ENCODE data around the gene MARVELD1. TPM values are rescaled to one million over a fixed set of nuclear protein-coding genes. Genes with fewer than 3 reads are reported as not detected.

The MARVELD1 gene
- total and polyA plus RNA-seq, 2 experiments from 2014 or later, result 7.3 to 23.7 TPM

DNA sequence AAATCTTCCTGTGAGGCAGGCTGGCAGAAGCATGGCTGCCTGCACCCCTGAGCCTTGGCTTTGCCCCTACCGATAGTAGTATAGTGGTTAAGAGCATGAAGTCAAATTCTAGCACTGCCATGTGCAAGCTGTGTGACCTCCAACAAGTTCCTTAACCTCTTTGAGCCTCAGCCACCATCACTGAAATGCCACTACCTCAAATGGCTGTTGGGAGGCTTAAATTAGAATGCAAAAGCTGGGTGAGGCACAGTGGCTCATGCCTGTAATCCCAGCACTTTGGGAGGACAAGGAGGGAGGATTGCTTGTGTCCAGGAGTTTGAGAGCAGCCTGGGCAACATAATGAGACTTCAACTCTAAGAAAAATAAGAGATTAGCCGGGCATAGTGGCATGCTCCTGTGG, 49.9 kb downstream of the MARVELD1 start:
- TF ChIP-seq EZH2 (IDR thresholded peaks at IDR 0.05; ENCODE audit: low read depth, unreplicated experiment) (no peak), JUNB (IDR thresholded peaks at IDR 0.05; ENCODE audit: unreplicated experiment) (no peak), ZNF114 (CRISPR knock-in tag; IDR thresholded peaks at IDR 0.05) (no peak), STAT1 (IDR thresholded peaks at IDR 0.05; ENCODE audit: unreplicated experiment) (no peak), CREB1 (CRISPR knock-in tag; IDR thresholded peaks at IDR 0.05; ENCODE audit: low read depth) (no peak), NANOG (IDR thresholded peaks at IDR 0.05; ENCODE audit: borderline replicate concordance) (no peak), EZH2phosphoT487 (IDR thresholded peaks at IDR 0.05; ENCODE audit: unreplicated experiment) (no peak)
- TF ChIP-seq, protein P1, sequence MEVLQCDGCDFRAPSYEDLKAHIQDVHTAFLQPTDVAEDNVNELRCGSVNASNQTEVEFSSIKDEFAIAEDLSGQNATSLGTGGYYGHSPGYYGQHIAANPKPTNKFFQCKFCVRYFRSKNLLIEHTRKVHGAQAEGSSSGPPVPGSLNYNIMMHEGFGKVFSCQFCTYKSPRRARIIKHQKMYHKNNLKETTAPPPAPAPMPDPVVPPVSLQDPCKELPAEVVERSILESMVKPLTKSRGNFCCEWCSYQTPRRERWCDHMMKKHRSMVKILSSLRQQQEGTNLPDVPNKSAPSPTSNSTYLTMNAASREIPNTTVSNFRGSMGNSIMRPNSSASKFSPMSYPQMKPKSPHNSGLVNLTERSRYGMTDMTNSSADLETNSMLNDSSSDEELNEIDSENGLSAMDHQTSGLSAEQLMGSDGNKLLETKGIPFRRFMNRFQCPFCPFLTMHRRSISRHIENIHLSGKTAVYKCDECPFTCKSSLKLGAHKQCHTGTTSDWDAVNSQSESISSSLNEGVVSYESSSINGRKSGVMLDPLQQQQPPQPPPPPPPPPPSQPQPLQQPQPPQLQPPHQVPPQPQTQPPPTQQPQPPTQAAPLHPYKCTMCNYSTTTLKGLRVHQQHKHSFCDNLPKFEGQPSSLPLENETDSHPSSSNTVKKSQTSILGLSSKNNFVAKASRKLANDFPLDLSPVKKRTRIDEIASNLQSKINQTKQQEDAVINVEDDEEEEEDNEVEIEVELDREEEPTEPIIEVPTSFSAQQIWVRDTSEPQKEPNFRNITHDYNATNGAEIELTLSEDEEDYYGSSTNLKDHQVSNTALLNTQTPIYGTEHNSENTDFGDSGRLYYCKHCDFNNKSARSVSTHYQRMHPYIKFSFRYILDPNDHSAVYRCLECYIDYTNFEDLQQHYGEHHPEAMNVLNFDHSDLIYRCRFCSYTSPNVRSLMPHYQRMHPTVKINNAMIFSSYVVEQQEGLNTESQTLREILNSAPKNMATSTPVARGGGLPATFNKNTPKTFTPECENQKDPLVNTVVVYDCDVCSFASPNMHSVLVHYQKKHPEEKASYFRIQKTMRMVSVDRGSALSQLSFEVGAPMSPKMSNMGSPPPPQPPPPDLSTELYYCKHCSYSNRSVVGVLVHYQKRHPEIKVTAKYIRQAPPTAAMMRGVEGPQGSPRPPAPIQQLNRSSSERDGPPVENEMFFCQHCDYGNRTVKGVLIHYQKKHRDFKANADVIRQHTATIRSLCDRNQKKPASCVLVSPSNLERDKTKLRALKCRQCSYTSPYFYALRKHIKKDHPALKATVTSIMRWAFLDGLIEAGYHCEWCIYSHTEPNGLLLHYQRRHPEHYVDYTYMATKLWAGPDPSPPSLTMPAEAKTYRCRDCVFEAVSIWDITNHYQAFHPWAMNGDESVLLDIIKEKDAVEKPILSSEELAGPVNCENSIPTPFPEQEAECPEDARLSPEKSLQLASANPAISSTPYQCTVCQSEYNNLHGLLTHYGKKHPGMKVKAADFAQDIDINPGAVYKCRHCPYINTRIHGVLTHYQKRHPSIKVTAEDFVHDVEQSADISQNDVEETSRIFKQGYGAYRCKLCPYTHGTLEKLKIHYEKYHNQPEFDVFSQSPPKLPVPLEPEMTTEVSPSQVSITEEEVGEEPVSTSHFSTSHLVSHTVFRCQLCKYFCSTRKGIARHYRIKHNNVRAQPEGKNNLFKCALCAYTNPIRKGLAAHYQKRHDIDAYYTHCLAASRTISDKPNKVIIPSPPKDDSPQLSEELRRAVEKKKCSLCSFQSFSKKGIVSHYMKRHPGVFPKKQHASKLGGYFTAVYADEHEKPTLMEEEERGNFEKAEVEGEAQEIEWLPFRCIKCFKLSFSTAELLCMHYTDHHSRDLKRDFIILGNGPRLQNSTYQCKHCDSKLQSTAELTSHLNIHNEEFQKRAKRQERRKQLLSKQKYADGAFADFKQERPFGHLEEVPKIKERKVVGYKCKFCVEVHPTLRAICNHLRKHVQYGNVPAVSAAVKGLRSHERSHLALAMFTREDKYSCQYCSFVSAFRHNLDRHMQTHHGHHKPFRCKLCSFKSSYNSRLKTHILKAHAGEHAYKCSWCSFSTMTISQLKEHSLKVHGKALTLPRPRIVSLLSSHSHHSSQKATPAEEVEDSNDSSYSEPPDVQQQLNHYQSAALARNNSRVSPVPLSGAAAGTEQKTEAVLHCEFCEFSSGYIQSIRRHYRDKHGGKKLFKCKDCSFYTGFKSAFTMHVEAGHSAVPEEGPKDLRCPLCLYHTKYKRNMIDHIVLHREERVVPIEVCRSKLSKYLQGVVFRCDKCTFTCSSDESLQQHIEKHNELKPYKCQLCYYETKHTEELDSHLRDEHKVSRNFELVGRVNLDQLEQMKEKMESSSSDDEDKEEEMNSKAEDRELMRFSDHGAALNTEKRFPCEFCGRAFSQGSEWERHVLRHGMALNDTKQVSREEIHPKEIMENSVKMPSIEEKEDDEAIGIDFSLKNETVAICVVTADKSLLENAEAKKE (CRISPR knock-in tag; IDR thresholded peaks at IDR 0.05), result no peak
- TF ChIP-seq, protein P2, sequence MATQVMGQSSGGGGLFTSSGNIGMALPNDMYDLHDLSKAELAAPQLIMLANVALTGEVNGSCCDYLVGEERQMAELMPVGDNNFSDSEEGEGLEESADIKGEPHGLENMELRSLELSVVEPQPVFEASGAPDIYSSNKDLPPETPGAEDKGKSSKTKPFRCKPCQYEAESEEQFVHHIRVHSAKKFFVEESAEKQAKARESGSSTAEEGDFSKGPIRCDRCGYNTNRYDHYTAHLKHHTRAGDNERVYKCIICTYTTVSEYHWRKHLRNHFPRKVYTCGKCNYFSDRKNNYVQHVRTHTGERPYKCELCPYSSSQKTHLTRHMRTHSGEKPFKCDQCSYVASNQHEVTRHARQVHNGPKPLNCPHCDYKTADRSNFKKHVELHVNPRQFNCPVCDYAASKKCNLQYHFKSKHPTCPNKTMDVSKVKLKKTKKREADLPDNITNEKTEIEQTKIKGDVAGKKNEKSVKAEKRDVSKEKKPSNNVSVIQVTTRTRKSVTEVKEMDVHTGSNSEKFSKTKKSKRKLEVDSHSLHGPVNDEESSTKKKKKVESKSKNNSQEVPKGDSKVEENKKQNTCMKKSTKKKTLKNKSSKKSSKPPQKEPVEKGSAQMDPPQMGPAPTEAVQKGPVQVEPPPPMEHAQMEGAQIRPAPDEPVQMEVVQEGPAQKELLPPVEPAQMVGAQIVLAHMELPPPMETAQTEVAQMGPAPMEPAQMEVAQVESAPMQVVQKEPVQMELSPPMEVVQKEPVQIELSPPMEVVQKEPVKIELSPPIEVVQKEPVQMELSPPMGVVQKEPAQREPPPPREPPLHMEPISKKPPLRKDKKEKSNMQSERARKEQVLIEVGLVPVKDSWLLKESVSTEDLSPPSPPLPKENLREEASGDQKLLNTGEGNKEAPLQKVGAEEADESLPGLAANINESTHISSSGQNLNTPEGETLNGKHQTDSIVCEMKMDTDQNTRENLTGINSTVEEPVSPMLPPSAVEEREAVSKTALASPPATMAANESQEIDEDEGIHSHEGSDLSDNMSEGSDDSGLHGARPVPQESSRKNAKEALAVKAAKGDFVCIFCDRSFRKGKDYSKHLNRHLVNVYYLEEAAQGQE (IDR thresholded peaks at IDR 0.05; ENCODE audit: unreplicated experiment), result no peak
- TF ChIP-seq, protein P3, sequence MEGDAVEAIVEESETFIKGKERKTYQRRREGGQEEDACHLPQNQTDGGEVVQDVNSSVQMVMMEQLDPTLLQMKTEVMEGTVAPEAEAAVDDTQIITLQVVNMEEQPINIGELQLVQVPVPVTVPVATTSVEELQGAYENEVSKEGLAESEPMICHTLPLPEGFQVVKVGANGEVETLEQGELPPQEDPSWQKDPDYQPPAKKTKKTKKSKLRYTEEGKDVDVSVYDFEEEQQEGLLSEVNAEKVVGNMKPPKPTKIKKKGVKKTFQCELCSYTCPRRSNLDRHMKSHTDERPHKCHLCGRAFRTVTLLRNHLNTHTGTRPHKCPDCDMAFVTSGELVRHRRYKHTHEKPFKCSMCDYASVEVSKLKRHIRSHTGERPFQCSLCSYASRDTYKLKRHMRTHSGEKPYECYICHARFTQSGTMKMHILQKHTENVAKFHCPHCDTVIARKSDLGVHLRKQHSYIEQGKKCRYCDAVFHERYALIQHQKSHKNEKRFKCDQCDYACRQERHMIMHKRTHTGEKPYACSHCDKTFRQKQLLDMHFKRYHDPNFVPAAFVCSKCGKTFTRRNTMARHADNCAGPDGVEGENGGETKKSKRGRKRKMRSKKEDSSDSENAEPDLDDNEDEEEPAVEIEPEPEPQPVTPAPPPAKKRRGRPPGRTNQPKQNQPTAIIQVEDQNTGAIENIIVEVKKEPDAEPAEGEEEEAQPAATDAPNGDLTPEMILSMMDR (conservative IDR thresholded peaks at IDR 0.05; ENCODE audit: low read depth in 2 of 2), result no peak
- TF ChIP-seq, protein P4, sequence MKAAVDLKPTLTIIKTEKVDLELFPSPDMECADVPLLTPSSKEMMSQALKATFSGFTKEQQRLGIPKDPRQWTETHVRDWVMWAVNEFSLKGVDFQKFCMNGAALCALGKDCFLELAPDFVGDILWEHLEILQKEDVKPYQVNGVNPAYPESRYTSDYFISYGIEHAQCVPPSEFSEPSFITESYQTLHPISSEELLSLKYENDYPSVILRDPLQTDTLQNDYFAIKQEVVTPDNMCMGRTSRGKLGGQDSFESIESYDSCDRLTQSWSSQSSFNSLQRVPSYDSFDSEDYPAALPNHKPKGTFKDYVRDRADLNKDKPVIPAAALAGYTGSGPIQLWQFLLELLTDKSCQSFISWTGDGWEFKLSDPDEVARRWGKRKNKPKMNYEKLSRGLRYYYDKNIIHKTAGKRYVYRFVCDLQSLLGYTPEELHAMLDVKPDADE (IDR thresholded peaks at IDR 0.05), result no peak
- peaks cover 4% of the 10 kb centered on the region; the same call in 1 of the 2 replicates for H3K36me3 ChIP-seq (ENCODE audit: insufficient read depth)
- no peak overlapping the region for H3K4me3 ChIP-seq
- peaks cover 27% of the 10 kb centered on the region for H3K36me3 Mint-ChIP-seq (ENCODE audit: low read depth)
- ATAC-seq, result no peak
- no peak for DNase-seq (ENCODE audit: low spot score)
- no peaks in the 10 kb centered on the region for H3K9me2 ChIP-seq (ENCODE audit: insufficient read depth)
- H3K27ac ChIP-seq (ENCODE audit: low read depth), result peak overlapping the region; percentile 63; the same call in 1 of the 2 replicates
- H3K4me2 ChIP-seq, result peak overlapping the region; percentile 35; the same call in 1 of the 2 replicates
- peaks cover 29% of the 10 kb centered on the region for H3K4me1 Mint-ChIP-seq
- H4K20me1 ChIP-seq (replicated peaks; ENCODE audit: insufficient read depth), result no peaks in the 10 kb centered on the region
- no peak overlapping the region for H2AFZ ChIP-seq
- H3K27me3 ChIP-seq (ENCODE audit: insufficient read depth), result no peaks in the 10 kb centered on the region
- no peaks in the 10 kb centered on the region for H3K79me2 ChIP-seq (replicated peaks; ENCODE audit: insufficient read depth)
- H3K9me3 Mint-ChIP-seq, result no peaks in the 10 kb centered on the region
- peaks cover 7% of the 10 kb centered on the region; the same call in 1 of the 2 replicates for H3K4me1 ChIP-seq (ENCODE audit: insufficient read depth)
- H3K4me3 Mint-ChIP-seq, result no peak overlapping the region
- peaks cover 25% of the 10 kb centered on the region for H3K27me3 Mint-ChIP-seq (ENCODE audit: insufficient read depth, low read depth, poor library complexity)
- peak overlapping the region; percentile 75; the same call in 1 of the 2 replicates for H3K27ac Mint-ChIP-seq
- no peaks in the 10 kb centered on the region for H3F3A ChIP-seq (replicated peaks; ENCODE audit: low read depth)
